HG02571 (cell line): ENCODE data around the gene SLC22A23.

Experiments used
- ATAC-seq: cut with Tn5 transposase; IDR thresholded peaks from one replicate; pipeline ENCODE4 v1.9.1; 2021; ENCODE audit warnings: mild to moderate bottlenecking, moderate library complexity; ENCODE audit not compliant: unreplicated experiment

The SLC22A23 gene, protein sequence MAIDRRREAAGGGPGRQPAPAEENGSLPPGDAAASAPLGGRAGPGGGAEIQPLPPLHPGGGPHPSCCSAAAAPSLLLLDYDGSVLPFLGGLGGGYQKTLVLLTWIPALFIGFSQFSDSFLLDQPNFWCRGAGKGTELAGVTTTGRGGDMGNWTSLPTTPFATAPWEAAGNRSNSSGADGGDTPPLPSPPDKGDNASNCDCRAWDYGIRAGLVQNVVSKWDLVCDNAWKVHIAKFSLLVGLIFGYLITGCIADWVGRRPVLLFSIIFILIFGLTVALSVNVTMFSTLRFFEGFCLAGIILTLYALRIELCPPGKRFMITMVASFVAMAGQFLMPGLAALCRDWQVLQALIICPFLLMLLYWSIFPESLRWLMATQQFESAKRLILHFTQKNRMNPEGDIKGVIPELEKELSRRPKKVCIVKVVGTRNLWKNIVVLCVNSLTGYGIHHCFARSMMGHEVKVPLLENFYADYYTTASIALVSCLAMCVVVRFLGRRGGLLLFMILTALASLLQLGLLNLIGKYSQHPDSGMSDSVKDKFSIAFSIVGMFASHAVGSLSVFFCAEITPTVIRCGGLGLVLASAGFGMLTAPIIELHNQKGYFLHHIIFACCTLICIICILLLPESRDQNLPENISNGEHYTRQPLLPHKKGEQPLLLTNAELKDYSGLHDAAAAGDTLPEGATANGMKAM

DNA sequence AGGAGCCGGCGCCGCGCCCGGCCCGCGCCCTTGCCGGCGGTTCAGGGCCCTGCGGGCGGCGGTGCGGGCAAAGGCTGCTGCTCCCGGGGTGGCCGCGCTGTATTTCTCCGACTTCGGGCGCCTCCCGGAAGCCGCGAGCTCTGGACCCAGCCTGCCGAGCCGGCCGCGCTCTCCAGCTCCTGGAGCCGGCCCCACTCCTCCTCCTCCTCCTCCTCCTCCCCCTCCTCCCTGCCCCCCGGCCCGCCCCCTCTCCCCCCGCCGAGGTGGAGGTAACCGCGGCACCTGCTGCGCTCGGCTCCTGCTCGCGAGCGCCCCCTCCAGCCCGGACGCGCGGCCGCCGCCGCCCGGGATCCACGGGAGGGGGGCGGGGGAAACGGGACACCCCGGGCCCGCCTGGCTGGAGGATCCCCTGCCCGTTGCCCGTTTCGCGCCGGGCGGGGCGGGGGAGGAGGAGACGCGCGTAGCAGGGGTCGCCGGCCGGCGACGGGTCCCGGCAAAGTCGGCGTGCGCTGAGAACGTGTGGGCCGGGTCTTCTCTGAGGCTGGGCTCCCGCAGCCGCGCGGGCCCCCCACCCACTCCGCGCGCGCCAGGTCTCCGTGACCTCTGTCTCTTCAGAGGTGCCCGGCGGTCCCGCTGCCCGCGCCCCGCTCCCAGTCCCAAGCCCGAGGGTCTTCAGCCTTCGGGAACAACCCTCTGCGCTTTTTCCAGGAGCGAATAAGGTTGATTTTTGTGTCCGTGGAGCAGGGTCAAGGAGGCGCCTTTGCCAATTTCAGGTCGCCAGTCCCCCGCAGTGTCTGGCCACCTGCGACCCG, at the start of gene SLC22A23:
SLC22A23 (minus strand) TSS at position 153 of the 812 bp plus-strand sequence. CDS start 491 bp downstream, outside the sequence.
- ATAC-seq, result no peak

DNA sequence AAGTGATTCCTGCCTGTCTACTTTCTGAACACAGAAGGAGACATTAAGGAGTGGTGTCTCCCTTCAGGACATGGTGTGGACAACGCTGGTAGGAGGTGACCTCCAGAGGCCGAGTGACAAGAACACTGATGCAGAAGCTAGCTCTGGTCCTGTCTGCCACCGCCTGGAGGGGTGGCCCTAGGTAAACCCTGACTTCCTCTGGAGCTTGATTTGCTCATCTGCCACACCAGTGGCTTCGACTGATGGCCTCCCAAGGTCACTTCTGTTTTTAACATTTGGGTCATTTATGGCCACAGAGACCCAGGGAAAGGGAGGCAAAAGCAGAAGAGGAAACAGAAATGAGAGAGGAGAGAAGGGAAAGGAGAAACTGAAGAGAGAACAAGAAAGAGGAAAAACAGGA, 49.4 kb upstream of the SLC22A23 start:
- no peak for ATAC-seq

DNA sequence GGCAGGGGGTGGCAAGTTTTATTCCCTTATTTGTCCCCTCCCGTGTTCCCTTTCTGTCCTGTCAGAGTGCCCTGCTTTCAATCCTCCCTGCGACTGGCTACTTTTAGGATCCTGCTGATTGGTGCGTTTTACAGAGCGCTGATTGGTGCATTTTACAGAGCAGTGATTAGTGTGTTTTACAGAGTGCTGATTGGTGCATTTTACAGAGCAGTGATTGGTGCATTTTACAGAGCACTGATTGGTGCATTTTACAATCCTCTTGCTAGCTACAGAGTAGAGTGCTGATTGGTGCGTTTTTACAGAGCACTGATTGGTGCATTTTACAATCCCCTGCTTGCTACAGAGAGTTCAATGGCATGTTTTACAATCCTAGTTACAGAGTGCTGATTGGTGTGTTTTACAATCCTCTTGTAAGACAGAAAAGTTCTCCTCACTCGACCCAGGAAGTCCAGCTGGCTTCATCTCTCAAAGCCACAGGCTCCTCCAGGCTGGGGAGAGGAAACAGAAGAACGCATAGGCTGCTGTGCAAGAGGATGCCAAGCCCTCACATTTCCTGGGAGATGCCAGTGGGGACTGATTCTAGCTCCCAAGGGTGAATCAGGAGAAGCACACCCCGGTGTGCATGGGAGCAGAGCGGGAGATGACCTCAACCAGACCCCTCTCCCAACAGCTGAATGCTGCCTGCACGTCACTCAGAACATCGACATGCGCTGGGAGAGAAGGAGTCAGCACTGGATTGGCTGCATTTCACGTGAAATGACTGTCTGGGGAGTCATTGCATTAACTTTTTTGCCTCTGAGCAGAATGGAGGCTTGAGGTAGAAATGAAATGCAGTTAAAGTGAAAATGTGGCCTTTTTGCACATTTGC, 48.3 kb upstream of the SLC22A23 start:
- ATAC-seq, result no peak

DNA sequence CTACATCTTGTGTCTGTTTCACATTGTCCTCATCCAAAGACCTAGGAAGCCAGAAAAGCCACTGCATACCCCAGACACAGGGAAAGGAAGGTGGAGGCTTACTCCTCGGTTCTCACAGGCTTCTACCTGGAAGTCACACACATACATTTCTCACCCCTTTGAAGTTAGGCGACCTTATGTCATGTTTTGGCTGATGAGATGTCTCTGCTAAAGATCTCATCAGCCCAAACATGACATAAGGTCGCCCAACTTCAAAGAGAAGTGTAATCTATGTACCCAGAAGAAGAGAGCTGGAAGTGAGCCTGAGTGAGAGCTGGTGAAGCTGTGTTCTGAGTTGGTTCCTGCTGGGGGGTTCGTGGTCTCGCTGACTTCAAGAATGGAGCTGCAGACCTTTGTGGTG, 47.5 kb upstream of the SLC22A23 start:
- no peak for ATAC-seq

DNA sequence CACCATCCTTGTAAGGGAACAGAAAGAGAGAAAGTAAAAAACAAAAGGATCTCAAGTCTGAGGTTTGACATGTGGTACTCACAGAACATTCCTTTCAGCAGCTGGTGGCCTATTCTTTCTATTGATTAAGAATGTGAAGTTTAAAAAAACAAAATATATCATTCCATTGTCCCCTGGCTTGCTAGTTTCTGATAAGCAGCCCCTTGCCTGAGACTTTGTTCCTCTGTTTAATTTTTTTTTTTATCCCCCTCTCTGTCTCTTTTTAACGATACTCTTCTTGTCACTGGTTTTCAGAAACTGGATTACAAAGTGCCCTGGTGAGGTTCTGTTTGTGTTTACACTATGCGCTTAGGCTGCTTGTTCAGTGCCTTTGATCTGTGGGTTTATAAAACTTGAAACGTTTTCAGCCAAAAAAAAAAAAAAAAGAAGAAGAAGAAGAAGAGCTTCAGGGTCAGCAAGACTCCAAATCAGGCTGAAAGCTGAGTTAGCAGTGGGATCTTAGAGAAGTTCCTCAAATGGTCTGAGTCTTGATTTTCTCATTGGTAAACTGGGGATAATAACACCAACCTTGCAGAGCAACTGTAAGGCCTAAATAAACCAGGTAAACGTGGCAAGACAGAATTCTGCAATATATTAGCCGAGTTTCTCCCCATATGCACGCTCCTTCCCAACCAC, 45.1 kb upstream of the SLC22A23 start:
- no peak for ATAC-seq

DNA sequence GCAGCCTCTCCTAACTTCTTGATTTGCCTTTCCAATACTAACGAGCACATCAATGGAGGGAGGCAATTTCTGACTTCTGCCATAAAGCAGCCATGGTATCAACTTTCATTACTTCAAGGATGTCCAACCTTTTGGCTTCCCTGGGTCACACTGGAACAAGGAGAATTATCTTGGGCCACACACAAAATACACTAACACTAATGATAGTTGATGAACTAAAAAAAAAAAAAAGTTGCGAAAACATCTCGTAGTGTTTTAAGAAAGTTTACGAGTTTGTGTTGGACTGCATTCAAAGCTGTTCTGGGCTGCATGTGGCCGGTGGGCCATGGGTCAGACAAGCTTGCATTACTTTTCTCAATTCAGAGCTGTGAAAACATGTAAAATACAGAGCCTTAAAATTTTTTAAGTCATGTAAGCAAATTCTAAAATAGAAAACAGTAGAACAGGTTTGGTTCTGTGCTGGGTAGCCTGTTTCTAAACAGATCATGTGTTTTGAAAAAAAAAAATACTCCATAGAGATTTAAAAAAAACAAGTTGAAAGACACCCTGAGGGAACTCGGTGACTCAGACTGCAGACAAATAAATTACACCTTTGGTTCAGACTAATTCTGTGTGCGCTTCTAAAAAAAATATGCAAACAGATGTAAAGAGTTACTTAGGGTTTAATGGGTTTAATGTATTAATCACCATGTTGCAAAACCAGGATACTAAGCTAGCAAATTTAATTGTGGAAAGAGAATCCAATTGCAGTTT, 43.6 kb upstream of the SLC22A23 start:
- no peak for ATAC-seq

DNA sequence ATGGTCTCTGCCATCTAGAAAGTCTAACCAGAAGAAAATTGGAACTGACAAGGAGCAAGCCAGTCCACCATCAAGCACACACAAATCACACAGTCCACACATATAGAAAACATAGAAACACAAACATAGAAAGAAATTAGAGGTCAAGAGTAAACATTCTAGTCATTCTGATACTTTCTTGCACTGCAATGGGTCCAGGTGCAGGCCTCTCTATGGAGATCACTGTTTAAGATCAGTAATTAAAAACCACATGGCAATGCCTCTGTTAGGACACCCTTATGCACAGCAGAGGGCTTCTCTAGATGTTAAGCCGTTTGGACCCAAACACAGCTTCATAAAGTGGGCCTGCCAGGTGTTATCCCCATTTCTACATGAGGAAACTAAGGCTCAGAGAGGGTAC, 42.8 kb upstream of the SLC22A23 start:
- ATAC-seq, result no peak

DNA sequence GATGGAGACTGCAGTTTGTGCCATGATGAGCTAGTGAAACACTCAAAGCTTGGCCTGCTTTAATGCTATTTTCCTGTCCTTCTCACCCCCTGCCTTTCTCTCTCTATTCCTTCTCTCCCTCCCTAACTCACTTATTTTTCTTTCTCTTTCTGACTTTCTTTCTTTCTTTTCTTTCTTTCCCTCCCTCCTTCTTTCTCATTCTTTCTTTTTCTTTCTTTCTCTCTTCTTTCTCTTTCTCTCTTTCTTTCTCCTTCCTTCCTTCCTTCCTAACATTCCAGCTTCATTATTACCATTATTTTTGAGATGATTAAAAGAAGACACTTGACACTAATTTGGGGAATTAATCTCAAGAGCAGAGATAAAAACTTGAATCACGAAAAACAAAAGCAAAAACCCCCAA, 39.5 kb upstream of the SLC22A23 start:
- ATAC-seq, result no peak

DNA sequence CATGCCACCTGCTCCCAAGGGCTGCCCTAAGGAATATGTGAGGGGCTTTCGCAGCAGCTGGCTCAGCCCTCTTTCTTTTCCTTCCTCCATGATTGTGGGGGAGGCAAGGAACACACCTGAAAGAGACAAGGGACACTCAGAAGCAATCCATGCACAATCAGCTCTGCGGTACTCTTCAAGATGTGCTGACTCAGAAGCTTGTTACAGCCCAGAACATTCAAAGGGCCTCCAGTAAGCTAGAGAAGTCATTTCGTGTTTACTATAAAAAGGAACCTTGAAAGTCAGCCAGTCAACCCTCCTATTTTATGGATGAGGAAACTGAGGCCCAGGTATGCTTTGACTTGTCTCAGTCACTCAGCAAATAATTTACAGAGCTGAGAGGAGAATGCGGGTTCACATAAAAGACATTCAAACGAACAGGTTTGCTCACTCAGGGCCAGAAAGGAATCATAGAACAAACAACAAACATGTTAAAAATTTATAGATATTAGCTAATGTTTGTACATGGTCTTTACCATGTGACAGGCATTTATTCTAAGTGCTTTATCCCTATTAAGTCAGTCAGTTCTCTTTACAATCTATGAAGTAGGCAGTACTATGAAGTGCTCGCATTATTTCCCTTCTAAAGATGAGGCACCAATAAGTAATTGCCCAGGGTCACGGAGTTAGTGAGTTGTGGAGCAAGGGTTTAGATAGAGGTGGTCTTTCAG, 37.7 kb upstream of the SLC22A23 start:
- ATAC-seq, result no peak

DNA sequence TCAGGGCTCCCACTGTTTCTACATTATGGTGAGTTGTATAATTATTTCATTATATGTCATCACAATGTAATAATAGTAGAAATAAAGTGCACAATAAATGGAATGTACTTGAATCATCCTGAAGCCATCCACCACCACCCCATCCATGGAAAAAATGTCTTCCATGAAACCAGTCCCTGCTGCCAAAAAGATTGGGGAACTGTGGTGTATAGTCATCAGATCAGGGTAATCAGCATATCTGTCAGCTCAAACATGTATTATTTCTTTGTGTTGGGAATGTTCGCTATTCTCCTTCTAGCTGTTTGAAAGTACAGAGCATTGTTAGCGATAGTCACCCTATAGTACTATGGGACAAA, 33.8 kb upstream of the SLC22A23 start:
- ATAC-seq, result no peak

DNA sequence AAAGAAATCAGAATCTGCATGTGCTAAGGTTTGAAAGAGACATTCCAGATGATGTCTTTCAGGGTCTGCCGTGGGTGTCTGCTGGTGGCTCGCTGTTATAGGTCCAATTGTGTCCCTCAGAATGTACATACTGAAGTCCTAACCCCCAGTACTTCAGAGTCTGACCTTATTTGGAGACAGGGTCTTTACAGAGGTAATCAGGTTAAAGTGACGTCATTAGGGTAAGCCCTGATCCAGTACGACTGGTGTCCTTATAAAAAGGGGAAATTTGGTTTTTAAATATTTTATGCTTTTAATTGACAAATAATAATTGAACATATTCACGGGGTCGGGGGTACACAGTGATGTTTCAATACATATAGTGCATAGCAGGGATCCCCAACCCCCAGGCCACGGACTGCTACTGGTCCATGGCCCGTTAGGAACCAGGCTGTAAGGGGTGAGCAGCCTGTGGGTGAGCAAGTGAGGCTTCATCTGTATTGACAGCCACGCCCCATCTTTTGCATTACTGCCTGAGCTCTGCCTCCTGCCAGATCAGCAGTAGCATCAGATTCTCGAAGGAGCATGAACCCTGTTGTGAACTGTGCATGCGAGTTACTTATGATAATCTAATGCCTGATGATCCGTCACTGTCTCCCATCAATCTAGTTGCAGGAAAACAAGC, 33.2 kb upstream of the SLC22A23 start:
- no peak for ATAC-seq

DNA sequence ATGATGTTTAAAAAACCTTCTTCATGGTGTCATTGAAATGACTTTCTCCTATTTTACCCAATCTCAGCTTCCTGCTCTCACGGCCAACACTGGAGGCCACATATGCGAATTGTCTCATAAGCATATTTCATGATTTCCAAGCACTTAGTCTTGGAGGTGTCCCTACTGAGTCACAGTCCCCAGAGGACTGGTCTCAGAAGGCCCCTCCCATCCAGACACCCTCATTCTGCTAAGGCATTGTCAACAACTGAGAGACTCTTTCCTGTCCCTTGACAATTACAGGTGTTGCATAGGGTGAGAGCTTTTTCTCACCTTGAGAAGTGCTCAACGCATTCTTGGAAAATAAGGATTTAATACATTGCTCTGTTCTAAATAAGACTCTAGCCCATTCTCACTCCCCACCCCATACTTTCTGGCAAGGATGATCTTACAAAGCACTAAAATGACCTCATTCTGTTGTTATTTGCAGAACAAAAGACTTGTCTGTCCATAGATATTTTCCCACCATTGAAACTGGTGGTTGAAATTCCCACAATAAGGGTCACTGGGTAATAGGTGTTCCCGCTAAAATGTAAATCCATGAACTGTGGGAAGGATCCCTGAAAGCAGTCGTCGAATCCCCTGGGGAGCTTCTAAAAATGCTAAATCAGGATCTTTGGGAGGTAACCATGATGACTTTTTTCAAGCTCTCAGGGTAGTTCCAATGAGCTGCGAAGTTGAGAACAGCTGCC, 32.3 kb upstream of the SLC22A23 start:
- no peak for ATAC-seq

DNA sequence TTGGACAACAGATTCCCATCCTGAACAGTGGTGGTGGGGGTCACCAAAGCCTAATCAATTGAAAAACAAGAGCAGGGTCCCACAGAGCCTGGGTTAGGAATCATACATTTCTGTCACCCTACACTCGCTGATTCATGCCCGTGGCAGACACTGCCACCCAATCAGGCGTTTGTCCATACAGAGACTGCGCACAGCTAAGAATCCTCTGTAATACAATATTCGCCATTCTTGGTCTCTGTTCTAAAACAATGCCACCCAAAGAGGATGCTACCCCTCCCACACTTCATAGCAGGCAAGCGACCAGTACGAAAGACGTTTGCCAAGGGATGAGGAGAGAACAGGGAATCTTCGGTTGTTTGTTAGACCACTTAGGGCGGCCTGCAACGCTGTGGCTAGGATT, 28.1 kb upstream of the SLC22A23 start:
- ATAC-seq, result no peak

DNA sequence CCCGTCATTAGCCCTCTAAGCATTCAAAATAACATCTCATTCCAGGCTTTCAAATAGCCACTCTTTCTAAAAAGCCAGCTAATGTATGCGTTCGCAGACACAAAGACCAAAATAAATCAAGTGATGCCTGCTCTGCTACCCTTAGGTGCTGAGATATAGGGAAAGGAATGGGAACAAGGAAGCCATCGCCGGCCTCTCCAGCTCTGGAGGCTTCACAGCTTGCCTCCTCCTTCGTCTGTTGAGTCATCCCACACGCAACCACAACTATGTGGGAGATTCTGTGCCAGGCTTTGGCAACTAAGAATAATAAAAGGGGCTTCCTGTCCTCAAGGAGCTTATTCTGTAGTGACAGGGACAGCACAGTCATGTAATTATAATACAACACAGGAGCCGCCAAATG, 27.3 kb upstream of the SLC22A23 start:
- no peak for ATAC-seq

DNA sequence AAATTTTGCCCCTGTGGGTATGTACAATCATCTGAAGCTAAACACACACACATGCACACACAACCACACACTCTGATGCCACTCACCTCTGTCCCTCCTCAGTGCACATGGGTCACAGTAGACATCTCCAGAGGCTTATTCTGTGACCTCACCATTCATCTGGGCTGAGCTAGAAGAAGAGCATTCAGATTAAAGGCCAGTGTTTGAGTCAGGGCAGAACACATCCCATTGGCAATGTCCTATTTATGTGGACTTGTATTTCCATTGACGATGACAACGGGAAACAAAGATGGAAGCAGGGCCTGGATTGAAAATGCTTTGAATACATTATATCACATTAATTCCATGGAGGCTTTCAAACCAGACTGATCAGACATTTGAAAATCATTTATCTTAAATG, 26.8 kb upstream of the SLC22A23 start:
- ATAC-seq, result no peak

DNA sequence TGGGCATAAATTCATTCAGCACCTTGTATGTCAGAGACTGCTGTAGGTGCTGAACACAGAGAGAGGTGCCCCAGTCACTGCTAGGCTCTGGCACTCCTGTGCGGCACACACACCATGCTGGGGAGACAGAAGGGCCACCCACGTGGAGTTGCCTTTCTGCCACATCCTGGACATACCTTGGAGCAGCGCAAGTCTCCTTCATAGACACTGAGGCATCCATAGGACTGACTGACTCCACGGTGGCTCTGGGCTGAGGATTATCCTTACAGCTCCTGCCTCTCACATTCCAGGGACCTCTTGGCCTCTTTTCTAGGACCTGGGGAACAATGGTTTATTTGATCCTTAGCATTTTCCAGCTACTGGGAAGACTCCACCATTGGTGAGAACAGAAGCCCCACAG, 26.0 kb upstream of the SLC22A23 start:
- no peak for ATAC-seq

DNA sequence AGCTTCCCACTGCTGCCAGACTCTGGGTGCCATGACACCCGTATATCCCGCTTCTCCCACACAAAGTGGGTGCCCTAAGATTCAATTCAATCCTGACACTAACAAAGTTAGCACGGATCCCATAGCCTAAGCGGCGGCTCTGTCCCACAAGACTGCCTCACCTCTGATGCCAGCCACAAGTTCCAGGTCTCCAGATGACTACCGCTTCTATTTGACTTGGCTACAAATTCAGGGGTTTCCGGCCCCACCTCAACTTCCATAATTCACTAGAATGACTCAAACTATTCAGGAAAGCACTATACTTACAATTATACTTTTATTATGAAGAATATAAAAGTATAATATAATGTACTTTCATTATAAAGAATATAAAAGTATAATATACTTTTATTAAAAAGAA, 24.8 kb upstream of the SLC22A23 start:
- no peak for ATAC-seq

DNA sequence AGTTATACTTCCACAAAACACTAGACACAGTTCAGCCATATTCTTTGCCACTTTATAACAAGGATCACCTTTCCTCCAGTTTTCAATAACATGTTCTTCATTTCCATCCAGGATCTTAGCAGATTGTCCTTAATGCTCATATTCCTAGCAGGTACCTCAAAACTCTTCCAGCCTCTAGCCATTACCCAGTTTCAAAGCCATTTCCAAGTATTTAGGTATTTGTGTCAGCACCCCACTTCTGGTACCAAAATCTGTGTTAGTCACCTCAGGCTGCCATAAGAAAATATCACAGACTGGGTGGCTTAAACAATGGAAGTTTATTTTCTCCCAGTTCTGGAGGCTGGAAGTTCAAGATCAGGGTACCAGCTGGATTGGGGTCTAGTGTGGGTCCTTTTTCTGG, 23.2 kb upstream of the SLC22A23 start:
- ATAC-seq, result no peak
